ENCODE data around the gene FNDC3B.

The FNDC3B gene

GRCh38 chr3:172296975-172297332, 257.6 kb downstream of the FNDC3B start:
- DNase-seq = no peak

- no peak for DNase-seq
These were observed 258.9 kb downstream of the FNDC3B start for GRCh38 chr3:172298247-172298646.

GRCh38 chr3:172300187-172300586, 260.8 kb downstream of the FNDC3B start:
- DNase-seq = no peak

GRCh38 chr3:172300862-172301261, 261.5 kb downstream of the FNDC3B start:
- no peak for DNase-seq

- DNase-seq = no peak
These were observed 262.8 kb downstream of the FNDC3B start for GRCh38 chr3:172302203-172302602.

GRCh38 chr3:172303181-172303580, 263.8 kb downstream of the FNDC3B start:
- DNase-seq = no peak

- no peak for DNase-seq
These were observed 264.7 kb downstream of the FNDC3B start for GRCh38 chr3:172303941-172304558.

GRCh38 chr3:172305552-172305951, 266.2 kb downstream of the FNDC3B start:
- no peak for DNase-seq

GRCh38 chr3:172305974-172306373, 266.6 kb downstream of the FNDC3B start:
- DNase-seq = no peak

GRCh38 chr3:172307141-172307560, 267.8 kb downstream of the FNDC3B start:
- DNase-seq = no peak

GRCh38 chr3:172309059-172309458, 269.7 kb downstream of the FNDC3B start:
- DNase-seq = no peak

- no peak for DNase-seq
These were observed 270.5 kb downstream of the FNDC3B start for GRCh38 chr3:172309741-172310427.

- DNase-seq = no peak
These were observed 271.0 kb downstream of the FNDC3B start for GRCh38 chr3:172310428-172310760.

- DNase-seq = no peak
These were observed 271.8 kb downstream of the FNDC3B start for GRCh38 chr3:172311217-172311616.

- no peak for DNase-seq
These were observed 272.6 kb downstream of the FNDC3B start for GRCh38 chr3:172312001-172312400.

GRCh38 chr3:172312711-172313110, 273.3 kb downstream of the FNDC3B start:
- DNase-seq = no peak

- DNase-seq = no peak
These were observed 274.3 kb downstream of the FNDC3B start for GRCh38 chr3:172313671-172314070.

- no peak for DNase-seq
These were observed 275.3 kb downstream of the FNDC3B start for GRCh38 chr3:172314591-172315160.

- DNase-seq = no peak
These were observed 276.2 kb downstream of the FNDC3B start for GRCh38 chr3:172315401-172316091.

- DNase-seq = no peak
These were observed 277.4 kb downstream of the FNDC3B start for GRCh38 chr3:172316758-172317157.

GRCh38 chr3:172317481-172317880, 278.1 kb downstream of the FNDC3B start:
- DNase-seq = no peak

GRCh38 chr3:172317984-172318383, 278.6 kb downstream of the FNDC3B start:
- DNase-seq = no peak

GRCh38 chr3:172319595-172319994, 280.2 kb downstream of the FNDC3B start:
- no peak for DNase-seq

GRCh38 chr3:172320468-172320867, 281.1 kb downstream of the FNDC3B start:
- DNase-seq = no peak

Measured in activated T-cell treated with anti-CD3 and anti-CD28 coated beads, Interleukin-2, amount 50 U/mL, for 48 hours (primary cell).